Glutamatergic neuron (in vitro differentiated cells): ENCODE results near the gene IQGAP3. TPM values are rescaled to one million over a fixed set of nuclear protein-coding genes. Genes with fewer than 3 reads are reported as not detected.
A peak's percentile ranks its signal among the peaks of the same experiment; 100 is the strongest.

Experiments used
- DNase-seq: peaks from one replicate; pipeline ENCODE4 v3.0.0; 2022
- H3K27ac Mint-ChIP-seq: one replicate; pipeline ENCODE4 v1.8.0; 2020; ENCODE audit warnings: mild to moderate bottlenecking, mixed read lengths, inconsistent platforms; ENCODE audit not compliant: unreplicated experiment
- H3K27me3 Mint-ChIP-seq: one replicate; pipeline ENCODE4 v1.8.0; 2020; ENCODE audit warnings: mild to moderate bottlenecking, moderate library complexity, mixed read lengths, inconsistent platforms; ENCODE audit not compliant: unreplicated experiment
- H3K36me3 Mint-ChIP-seq: one replicate; pipeline ENCODE4 v1.8.0; 2020; ENCODE audit warnings: mild to moderate bottlenecking, mixed read lengths, inconsistent platforms; ENCODE audit not compliant: unreplicated experiment
- H3K4me1 Mint-ChIP-seq: one replicate; pipeline ENCODE4 v1.8.0; 2020; ENCODE audit warnings: mild to moderate bottlenecking, low read depth, mixed read lengths, inconsistent platforms; ENCODE audit not compliant: unreplicated experiment
- H3K4me3 Mint-ChIP-seq: one replicate; pipeline ENCODE4 v1.8.0; 2020; ENCODE audit warnings: mild to moderate bottlenecking, mixed read lengths, inconsistent platforms; ENCODE audit not compliant: unreplicated experiment
- H3K9me3 Mint-ChIP-seq: one replicate; pipeline ENCODE4 v1.8.0; 2020; ENCODE audit warnings: mild to moderate bottlenecking, moderate library complexity, mixed read lengths, inconsistent platforms; ENCODE audit not compliant: unreplicated experiment
- CTCF ChIP-seq: fragments of 200-600 bp; sonication (generic); IDR thresholded peaks from one replicate; pipeline ENCODE4 v1.5.0; 2021; ENCODE audit not compliant: partially characterized antibody, unreplicated experiment
- total RNA-seq: library from RNA; stranded (reverse); fragmentation: NEBNext Ultra II Directional; extraction: Animal tissue kit (Norgen Biotek cat#: 25700); gene quantifications from one replicate; pipeline ENCODE4 v1.2.1, GENCODE V29; 2021; ENCODE audit not compliant: unreplicated experiment

Gene IQGAP3
- total RNA-seq, 1 donor from 2014 or later: 6.1 TPM

- Mint-ChIP-seq H3K9me3 (peaks cover 16% of the 10 kb centered on the region), H3K27me3 (peaks cover 13% of the 10 kb centered on the region), H3K27ac (no peak overlapping the region), H3K36me3 (peaks cover 5% of the 10 kb centered on the region), H3K4me3 (no peak overlapping the region), H3K4me1 (peaks cover 38% of the 10 kb centered on the region)
- TF ChIP-seq CTCF: no peak
- no peak for DNase-seq
These were observed 89.0 kb downstream of the IQGAP3 start for GRCh38 chr1:156483397-156483796.

- Mint-ChIP-seq H3K4me3 (no peak overlapping the region), H3K9me3 (peaks cover 11% of the 10 kb centered on the region), H3K4me1 (peaks cover 30% of the 10 kb centered on the region), H3K27me3 (peaks cover 9% of the 10 kb centered on the region), H3K36me3 (peaks cover 5% of the 10 kb centered on the region), H3K27ac (no peak overlapping the region)
- no peak for TF ChIP-seq CTCF
- no peak for DNase-seq
These were observed 90.1 kb downstream of the IQGAP3 start for GRCh38 chr1:156482276-156482675.

- peaks cover 6% of the 10 kb centered on the region for H3K27me3 Mint-ChIP-seq
- peak overlapping the region; percentile 62 for H3K27ac Mint-ChIP-seq
- no peak for TF ChIP-seq CTCF
- DNase-seq: no peak
- peaks cover 22% of the 10 kb centered on the region for H3K4me1 Mint-ChIP-seq
- peaks cover 11% of the 10 kb centered on the region for H3K9me3 Mint-ChIP-seq
- peak overlapping the region; percentile 16 for H3K4me3 Mint-ChIP-seq
- H3K36me3 Mint-ChIP-seq: peaks cover 5% of the 10 kb centered on the region
These were observed 90.8 kb downstream of the IQGAP3 start for GRCh38 chr1:156481527-156481926.

GRCh38 chr1:156480411-156481192, 91.8 kb downstream of the IQGAP3 start:
- Mint-ChIP-seq H3K36me3 (peaks cover 5% of the 10 kb centered on the region), H3K4me1 (peaks cover 22% of the 10 kb centered on the region), H3K9me3 (peaks cover 8% of the 10 kb centered on the region), H3K4me3 (peak overlapping the region; percentile 12), H3K27ac (peak overlapping the region; percentile 80), H3K27me3 (peaks cover 7% of the 10 kb centered on the region)
- peak; percentile 89 for DNase-seq
- peak; percentile 84 for TF ChIP-seq CTCF

GRCh38 chr1:156480016-156480370, 92.4 kb downstream of the IQGAP3 start:
- no peak for TF ChIP-seq CTCF
- H3K9me3 Mint-ChIP-seq: peaks cover 7% of the 10 kb centered on the region
- H3K4me3 Mint-ChIP-seq: no peak overlapping the region
- no peak for DNase-seq
- H3K4me1 Mint-ChIP-seq: peaks cover 22% of the 10 kb centered on the region
- H3K27ac Mint-ChIP-seq: no peak overlapping the region
- H3K36me3 Mint-ChIP-seq: peaks cover 5% of the 10 kb centered on the region
- peaks cover 7% of the 10 kb centered on the region for H3K27me3 Mint-ChIP-seq
